ENCODE data around the gene ATP6V0B. TPM values are rescaled to one million over a fixed set of nuclear protein-coding genes. Genes with fewer than 3 reads are reported as not detected.
A peak's percentile ranks its signal among the peaks of the same experiment; 100 is the strongest.

The ATP6V0B gene
- total and polyA plus RNA-seq, 2 of the 13 experiments (the other 11 are each of a cell fraction or from before 2014, with no cell fraction given), result 157 to 161 TPM

DNA sequence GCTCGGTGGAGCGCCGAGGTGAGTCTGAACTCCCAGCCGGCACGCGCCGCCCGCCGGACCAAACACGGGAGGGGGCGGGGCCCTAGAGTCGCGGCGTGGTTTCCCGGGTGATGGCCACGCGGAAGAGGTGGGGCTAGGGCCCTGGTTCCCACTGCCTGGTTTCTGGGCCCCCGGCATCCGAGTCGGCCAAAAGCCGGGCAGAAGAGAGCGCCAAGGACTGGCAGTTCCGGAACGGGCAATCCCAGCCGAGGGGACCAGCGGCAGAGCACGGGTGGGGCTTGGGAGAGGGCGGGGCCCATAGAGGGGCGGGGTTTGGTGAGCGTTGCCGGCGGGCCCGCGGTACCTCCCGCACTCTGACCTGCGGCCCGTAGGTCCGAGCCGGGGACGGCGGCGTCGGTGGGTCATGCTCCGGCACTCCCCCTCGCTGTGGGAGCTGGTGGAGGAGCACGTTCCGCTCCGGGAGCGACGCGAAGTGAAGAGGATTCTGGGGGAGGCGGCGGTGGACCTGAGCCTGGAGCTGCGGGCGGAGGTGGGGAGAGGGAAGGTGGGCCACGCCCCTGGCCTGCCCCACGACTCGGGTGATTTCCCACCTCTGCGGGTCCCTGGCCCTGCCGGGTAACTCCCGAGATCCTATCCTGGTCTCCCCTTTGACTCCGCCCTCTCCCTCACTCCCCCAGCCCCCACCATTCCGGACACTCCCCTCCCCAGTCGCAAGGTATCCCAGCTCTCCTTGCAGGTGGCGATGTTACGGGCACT, 16.9 kb downstream of the ATP6V0B start, which contains the start of gene CCDC24 (continued):
- TF ChIP-seq ZKSCAN1 (IDR thresholded peaks at IDR 0.05; ENCODE audit: low read length) (no peak), YY1 (IDR thresholded peaks at IDR 0.05; ENCODE audit: insufficient read depth, insufficient replicate concordance, low read depth, low read length) (peak; percentile 27), YEATS2 (CRISPR knock-in tag; IDR thresholded peaks at IDR 0.05; ENCODE audit: borderline replicate concordance) (peak; percentile 19; the same call in 1 of the 2 replicates), ZBTB21 (CRISPR knock-in tag; IDR thresholded peaks at IDR 0.05) (no peak), ZNF101 (CRISPR knock-in tag; IDR thresholded peaks at IDR 0.05; ENCODE audit: borderline replicate concordance, low read depth) (no peak), NBN (conservative IDR thresholded peaks at IDR 0.05) (no peak), GABPA (IDR thresholded peaks at IDR 0.05; ENCODE audit: low read depth, low read length) (peak; percentile 41), GABPA (CRISPR knock-in tag; IDR thresholded peaks at IDR 0.05; ENCODE audit: low read depth) (peak; percentile 71), NR2F6 (IDR thresholded peaks at IDR 0.05) (no peak), NR2F6 (CRISPR knock-in tag; IDR thresholded peaks at IDR 0.05) (no peak; the same call in 1 of the 2 replicates), ZNF749 (CRISPR knock-in tag; IDR thresholded peaks at IDR 0.05; ENCODE audit: borderline replicate concordance) (no peak)
- TF ChIP-seq, protein P1, sequence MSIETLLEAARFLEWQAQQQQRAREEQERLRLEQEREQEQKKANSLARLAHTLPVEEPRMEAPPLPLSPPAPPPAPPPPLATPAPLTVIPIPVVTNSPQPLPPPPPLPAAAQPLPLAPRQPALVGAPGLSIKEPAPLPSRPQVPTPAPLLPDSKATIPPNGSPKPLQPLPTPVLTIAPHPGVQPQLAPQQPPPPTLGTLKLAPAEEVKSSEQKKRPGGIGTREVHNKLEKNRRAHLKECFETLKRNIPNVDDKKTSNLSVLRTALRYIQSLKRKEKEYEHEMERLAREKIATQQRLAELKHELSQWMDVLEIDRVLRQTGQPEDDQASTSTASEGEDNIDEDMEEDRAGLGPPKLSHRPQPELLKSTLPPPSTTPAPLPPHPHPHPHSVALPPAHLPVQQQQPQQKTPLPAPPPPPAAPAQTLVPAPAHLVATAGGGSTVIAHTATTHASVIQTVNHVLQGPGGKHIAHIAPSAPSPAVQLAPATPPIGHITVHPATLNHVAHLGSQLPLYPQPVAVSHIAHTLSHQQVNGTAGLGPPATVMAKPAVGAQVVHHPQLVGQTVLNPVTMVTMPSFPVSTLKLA (IDR thresholded peaks at IDR 0.05), result peak; percentile 66
- TF ChIP-seq, protein P2, sequence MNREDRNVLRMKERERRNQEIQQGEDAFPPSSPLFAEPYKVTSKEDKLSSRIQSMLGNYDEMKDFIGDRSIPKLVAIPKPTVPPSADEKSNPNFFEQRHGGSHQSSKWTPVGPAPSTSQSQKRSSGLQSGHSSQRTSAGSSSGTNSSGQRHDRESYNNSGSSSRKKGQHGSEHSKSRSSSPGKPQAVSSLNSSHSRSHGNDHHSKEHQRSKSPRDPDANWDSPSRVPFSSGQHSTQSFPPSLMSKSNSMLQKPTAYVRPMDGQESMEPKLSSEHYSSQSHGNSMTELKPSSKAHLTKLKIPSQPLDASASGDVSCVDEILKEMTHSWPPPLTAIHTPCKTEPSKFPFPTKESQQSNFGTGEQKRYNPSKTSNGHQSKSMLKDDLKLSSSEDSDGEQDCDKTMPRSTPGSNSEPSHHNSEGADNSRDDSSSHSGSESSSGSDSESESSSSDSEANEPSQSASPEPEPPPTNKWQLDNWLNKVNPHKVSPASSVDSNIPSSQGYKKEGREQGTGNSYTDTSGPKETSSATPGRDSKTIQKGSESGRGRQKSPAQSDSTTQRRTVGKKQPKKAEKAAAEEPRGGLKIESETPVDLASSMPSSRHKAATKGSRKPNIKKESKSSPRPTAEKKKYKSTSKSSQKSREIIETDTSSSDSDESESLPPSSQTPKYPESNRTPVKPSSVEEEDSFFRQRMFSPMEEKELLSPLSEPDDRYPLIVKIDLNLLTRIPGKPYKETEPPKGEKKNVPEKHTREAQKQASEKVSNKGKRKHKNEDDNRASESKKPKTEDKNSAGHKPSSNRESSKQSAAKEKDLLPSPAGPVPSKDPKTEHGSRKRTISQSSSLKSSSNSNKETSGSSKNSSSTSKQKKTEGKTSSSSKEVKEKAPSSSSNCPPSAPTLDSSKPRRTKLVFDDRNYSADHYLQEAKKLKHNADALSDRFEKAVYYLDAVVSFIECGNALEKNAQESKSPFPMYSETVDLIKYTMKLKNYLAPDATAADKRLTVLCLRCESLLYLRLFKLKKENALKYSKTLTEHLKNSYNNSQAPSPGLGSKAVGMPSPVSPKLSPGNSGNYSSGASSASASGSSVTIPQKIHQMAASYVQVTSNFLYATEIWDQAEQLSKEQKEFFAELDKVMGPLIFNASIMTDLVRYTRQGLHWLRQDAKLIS (CRISPR knock-in tag; IDR thresholded peaks at IDR 0.05), result no peak
- TF ChIP-seq, protein P3, sequence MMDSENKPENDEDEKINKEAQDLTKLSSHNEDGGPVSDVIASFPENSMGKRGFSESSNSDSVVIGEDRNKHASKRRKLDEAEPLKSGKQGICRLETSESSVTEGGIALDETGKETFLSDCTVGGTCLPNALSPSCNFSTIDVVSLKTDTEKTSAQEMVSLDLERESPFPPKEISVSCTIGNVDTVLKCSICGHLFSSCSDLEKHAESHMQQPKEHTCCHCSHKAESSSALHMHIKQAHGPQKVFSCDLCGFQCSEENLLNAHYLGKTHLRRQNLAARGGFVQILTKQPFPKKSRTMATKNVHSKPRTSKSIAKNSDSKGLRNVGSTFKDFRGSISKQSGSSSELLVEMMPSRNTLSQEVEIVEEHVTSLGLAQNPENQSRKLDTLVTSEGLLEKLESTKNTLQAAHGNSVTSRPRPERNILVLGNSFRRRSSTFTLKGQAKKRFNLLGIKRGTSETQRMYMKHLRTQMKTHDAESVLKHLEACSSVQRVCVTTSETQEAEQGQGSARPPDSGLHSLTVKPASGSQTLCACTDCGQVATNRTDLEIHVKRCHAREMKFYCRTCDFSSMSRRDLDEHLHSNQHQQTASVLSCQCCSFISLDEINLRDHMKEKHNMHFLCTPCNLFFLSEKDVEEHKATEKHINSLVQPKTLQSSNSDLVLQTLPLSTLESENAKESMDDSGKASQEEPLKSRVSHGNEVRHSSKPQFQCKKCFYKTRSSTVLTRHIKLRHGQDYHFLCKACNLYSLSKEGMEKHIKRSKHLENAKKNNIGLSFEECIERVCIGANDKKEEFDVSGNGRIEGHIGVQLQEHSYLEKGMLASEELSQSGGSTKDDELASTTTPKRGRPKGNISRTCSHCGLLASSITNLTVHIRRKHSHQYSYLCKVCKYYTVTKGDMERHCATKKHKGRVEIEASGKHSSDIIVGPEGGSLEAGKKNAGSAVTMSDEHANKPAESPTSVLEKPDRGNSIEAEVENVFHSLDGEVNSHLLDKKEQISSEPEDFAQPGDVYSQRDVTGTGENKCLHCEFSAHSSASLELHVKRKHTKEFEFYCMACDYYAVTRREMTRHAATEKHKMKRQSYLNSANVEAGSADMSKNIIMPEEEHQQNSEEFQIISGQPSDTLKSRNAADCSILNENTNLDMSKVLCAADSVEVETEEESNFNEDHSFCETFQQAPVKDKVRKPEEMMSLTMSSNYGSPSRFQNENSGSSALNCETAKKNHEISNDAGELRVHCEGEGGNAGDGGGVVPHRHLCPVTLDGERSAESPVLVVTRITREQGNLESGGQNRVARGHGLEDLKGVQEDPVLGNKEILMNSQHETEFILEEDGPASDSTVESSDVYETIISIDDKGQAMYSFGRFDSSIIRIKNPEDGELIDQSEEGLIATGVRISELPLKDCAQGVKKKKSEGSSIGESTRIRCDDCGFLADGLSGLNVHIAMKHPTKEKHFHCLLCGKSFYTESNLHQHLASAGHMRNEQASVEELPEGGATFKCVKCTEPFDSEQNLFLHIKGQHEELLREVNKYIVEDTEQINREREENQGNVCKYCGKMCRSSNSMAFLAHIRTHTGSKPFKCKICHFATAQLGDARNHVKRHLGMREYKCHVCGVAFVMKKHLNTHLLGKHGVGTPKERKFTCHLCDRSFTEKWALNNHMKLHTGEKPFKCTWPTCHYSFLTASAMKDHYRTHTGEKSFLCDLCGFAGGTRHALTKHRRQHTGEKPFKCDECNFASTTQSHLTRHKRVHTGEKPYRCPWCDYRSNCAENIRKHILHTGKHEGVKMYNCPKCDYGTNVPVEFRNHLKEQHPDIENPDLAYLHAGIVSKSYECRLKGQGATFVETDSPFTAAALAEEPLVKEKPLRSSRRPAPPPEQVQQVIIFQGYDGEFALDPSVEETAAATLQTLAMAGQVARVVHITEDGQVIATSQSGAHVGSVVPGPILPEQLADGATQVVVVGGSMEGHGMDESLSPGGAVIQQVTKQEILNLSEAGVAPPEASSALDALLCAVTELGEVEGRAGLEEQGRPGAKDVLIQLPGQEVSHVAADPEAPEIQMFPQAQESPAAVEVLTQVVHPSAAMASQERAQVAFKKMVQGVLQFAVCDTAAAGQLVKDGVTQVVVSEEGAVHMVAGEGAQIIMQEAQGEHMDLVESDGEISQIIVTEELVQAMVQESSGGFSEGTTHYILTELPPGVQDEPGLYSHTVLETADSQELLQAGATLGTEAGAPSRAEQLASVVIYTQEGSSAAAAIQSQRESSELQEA (CRISPR knock-in tag; IDR thresholded peaks at IDR 0.05; ENCODE audit: not compliant biosample characterization), result peak; percentile 78

All from HepG2 (cell line).